IMR-90 (cell line): ENCODE results near the gene NCKAP5. TPM values are rescaled to one million over a fixed set of nuclear protein-coding genes. Genes with fewer than 3 reads are reported as not detected.

Experiments
- ATAC-seq: fragments of 200-7000 bp; cut with Tn5 transposase; 2 replicates; pipeline ENCODE4 v1.9.1; 2020; ENCODE audit warnings: low read depth, mild to moderate bottlenecking, moderate library complexity
- BruUV-seq: library from RNA; stranded (reverse); fragments of 400-500 nt; replicated peaks from 2 replicates; lab custom pipeline; 2021; lab: Mats Ljungman, UMichigan
- CTCF ChIA-PET: fragments of 300-600 bp; formaldehyde crosslinking; extraction: SDS; loops from one replicate; lab custom pipeline; 2021; ENCODE audit warnings: antibody characterized with exemption; lab: Yijun Ruan, JAX
- POLR2A ChIA-PET: fragments of 300-600 bp; sonication (Branson Sonifier 250); formaldehyde crosslinking; loops from one replicate; lab custom pipeline; 2022; ENCODE audit warnings: antibody characterized with exemption; ENCODE audit not compliant: unreplicated experiment; lab: Charles Lee
- DNase-seq: peaks from one replicate; pipeline ENCODE4 v3.0.0; 2013
- H2AFZ ChIP-seq: replicated peaks from 2 replicates; pipeline ENCODE3; 2013; ENCODE audit warnings: low read length, mild to moderate bottlenecking; ENCODE audit not compliant: poor library complexity
- H2AK5ac ChIP-seq: 2 replicates; pipeline ENCODE4 v1.6.1; 2013; ENCODE audit warnings: low read depth, low read length, inconsistent platforms
- H2AK9ac ChIP-seq: replicated peaks from 2 replicates; pipeline ENCODE3; 2013; ENCODE audit warnings: mild to moderate bottlenecking, low read depth, low read length, moderate library complexity; ENCODE audit not compliant: poor library complexity
- H2BK120ac ChIP-seq: 2 replicates; pipeline ENCODE4 v1.6.1; 2013; ENCODE audit warnings: low read depth, low read length, inconsistent platforms
- H2BK15ac ChIP-seq: 3 replicates; pipeline ENCODE4 v1.6.1; 2013; ENCODE audit warnings: low read depth, low read length, inconsistent platforms
- H2BK20ac ChIP-seq: 2 replicates; pipeline ENCODE4 v1.6.1; 2013; ENCODE audit warnings: low read depth, mild to moderate bottlenecking, inconsistent platforms, low read length, moderate library complexity
- H2BK5ac ChIP-seq: 2 replicates; pipeline ENCODE4 v1.6.1; 2013; ENCODE audit warnings: mild to moderate bottlenecking, low read depth, low read length, inconsistent platforms; ENCODE audit not compliant: poor library complexity, severe bottlenecking
- H3K14ac ChIP-seq: replicated peaks from 2 replicates; pipeline ENCODE4 v1.6.1; 2013; ENCODE audit warnings: low read depth, low read length, inconsistent platforms
- H3K18ac ChIP-seq: 2 replicates; pipeline ENCODE4 v1.6.1; 2013; ENCODE audit warnings: low read depth, low read length, control low read depth
- H3K23ac ChIP-seq: 2 replicates; pipeline ENCODE4 v1.6.1; 2013; ENCODE audit warnings: low read depth, low read length, inconsistent platforms
- H3K27ac ChIP-seq: 2 replicates; pipeline ENCODE4 v1.5.1; 2013; ENCODE audit warnings: mild to moderate bottlenecking, control low read depth, low read length; ENCODE audit not compliant: insufficient read depth
- H3K27me3 ChIP-seq: 2 replicates; pipeline ENCODE4 v1.6.1; 2013; ENCODE audit warnings: low read length; ENCODE audit not compliant: control insufficient read depth, insufficient read depth
- H3K36me3 ChIP-seq: 2 replicates; pipeline ENCODE4 v1.6.1; 2013; ENCODE audit warnings: low read length, mixed read lengths; ENCODE audit not compliant: control insufficient read depth, insufficient read depth
- H3K4ac ChIP-seq: 2 replicates; pipeline ENCODE4 v1.6.1; 2013; ENCODE audit warnings: low read depth, low read length, inconsistent platforms
- H3K4me1 ChIP-seq: 2 replicates; pipeline ENCODE4 v1.6.1; 2013; ENCODE audit warnings: low read length, mixed read lengths; ENCODE audit not compliant: control insufficient read depth, insufficient read depth
- H3K4me2 ChIP-seq: 2 replicates; pipeline ENCODE4 v1.6.1; 2013; ENCODE audit warnings: low read depth, mild to moderate bottlenecking, control low read depth, low read length, moderate library complexity
- H3K4me3 ChIP-seq: 2 replicates; pipeline ENCODE4 v1.5.1; 2013; ENCODE audit warnings: low read depth, mild to moderate bottlenecking, control low read depth, low read length, moderate library complexity; ENCODE audit not compliant: insufficient read depth
- H3K56ac ChIP-seq: 2 replicates; pipeline ENCODE4 v1.6.1; 2013; ENCODE audit warnings: low read length, inconsistent platforms; ENCODE audit not compliant: insufficient read depth; ENCODE audit errors: extremely low read depth
- H3K79me1 ChIP-seq, 2 experiments: 2 replicates each; pipeline ENCODE4 v1.6.1; 2013; ENCODE audit warnings: low read length in 2 of 2, inconsistent platforms in 1 of 2, low read depth in 1 of 2
- H3K9ac ChIP-seq: 2 replicates; pipeline ENCODE4 v1.6.1; 2013; ENCODE audit warnings: low read depth, low read length, control low read depth
- H3K9me1 ChIP-seq: 2 replicates; pipeline ENCODE4 v1.6.1; 2013; ENCODE audit warnings: low read length, inconsistent platforms; ENCODE audit not compliant: insufficient read depth
- H3K9me3 ChIP-seq: 2 replicates; pipeline ENCODE4 v1.6.1; 2013; ENCODE audit warnings: low read length; ENCODE audit not compliant: control insufficient read depth, insufficient read depth
- H4K20me1 ChIP-seq: 2 replicates; pipeline ENCODE4 v1.6.1; 2013; ENCODE audit warnings: low read length, inconsistent platforms; ENCODE audit not compliant: insufficient read depth
- H4K5ac ChIP-seq: 2 replicates; pipeline ENCODE4 v1.6.1; 2013; ENCODE audit warnings: mild to moderate bottlenecking, low read depth, low read length, control low read depth
- H4K8ac ChIP-seq, 2 experiments: 2 replicates each; pipeline ENCODE4 v1.6.1; 2013; ENCODE audit warnings: low read depth in 2 of 2, low read length in 2 of 2, control low read depth in 1 of 2, inconsistent platforms in 1 of 2
- H4K91ac ChIP-seq: 2 replicates; pipeline ENCODE4 v1.6.1; 2013; ENCODE audit warnings: low read depth, low read length, inconsistent platforms; ENCODE audit not compliant: insufficient read depth
- MAZ ChIP-seq: IDR thresholded peaks from 2 replicates; pipeline ENCODE4 v1.6.1; 2012; ENCODE audit warnings: low read depth, mild to moderate bottlenecking, low read length, improper control_type of control experiment, moderate library complexity, borderline replicate concordance
- POLR2A ChIP-seq: IDR thresholded peaks from 2 replicates; pipeline ENCODE4 v1.6.1; 2012; ENCODE audit warnings: mild to moderate bottlenecking, low read depth, low read length
- WGBS, 2 experiments: methylation state at CpG; one replicate each; pipeline versions ENCODE4 v1.1.5 to v1.1.7; 2013; ENCODE audit warnings: missing lambda C conversion rate in 2 of 2; ENCODE audit not compliant: insufficient read length in 1 of 2; ENCODE audit errors: extremely low coverage in 2 of 2; 5-methylcytosine and 5-hydroxymethylcytosine counted together
- dilution Hi-C: fragments of 300-500 bp; cut with HindIII; formaldehyde crosslinking; loops from one replicate; pipeline ENCODE4 v1.14.3; 2018; ENCODE audit warnings: low sequenced_read_pairs; ENCODE audit not compliant: unreplicated experiment
- in situ Hi-C: fragments of 300-500 bp; cut with MboI; formaldehyde crosslinking; loops from 3 replicates; pipeline ENCODE4 v1.14.3; 2019; ENCODE audit warnings: low sequenced_read_pairs, inconsistent platforms, mixed read lengths
- intact Hi-C: fragments of 100-400 bp; cut with micrococcal nuclease; formaldehyde crosslinking; loops from 2 replicates; pipeline ENCODE4 v1.10.0; 2022
- polyA plus RNA-seq, 3 experiments: library from polyadenylated mRNA; depleted of rRNA; stranded (reverse); fragments of >200 nt; gene quantifications; 2 replicates each; pipeline ENCODE4 v1.2.3, GENCODE V29; 2012; ENCODE audit warnings: low replicate concordance in 1 of 3
- total RNA-seq: library from RNA; depleted of rRNA; stranded (reverse); fragments of >200 nt; gene quantifications from 2 replicates; pipeline ENCODE4 v1.2.3, GENCODE V29; 2012
- TF ChIP-seq, protein P1 (sequence below): fragments of 150-350 bp; IDR thresholded peaks from 2 replicates; pipeline ENCODE4 v1.6.1; 2017; ENCODE audit warnings: mild to moderate bottlenecking, antibody characterized with exemption, low read length, low read depth
- TF ChIP-seq, protein P2 (sequence below): fragments of 150-350 bp; IDR thresholded peaks from 2 replicates; pipeline ENCODE4 v1.6.1; 2016; ENCODE audit warnings: low read depth, mild to moderate bottlenecking, low read length, moderate library complexity, borderline replicate concordance
- TF ChIP-seq, protein P3 (sequence below): conservative IDR thresholded peaks from 2 replicates; pipeline ENCODE4 v1.5.1; 2012; ENCODE audit warnings: mild to moderate bottlenecking, low read depth, low read length, improper control_type of control experiment

NCKAP5 gene
- total and polyA plus RNA-seq, 2 of the 4 experiments (the other 2 are of a cell fraction), result 2.7 to 3.9 TPM

DNA sequence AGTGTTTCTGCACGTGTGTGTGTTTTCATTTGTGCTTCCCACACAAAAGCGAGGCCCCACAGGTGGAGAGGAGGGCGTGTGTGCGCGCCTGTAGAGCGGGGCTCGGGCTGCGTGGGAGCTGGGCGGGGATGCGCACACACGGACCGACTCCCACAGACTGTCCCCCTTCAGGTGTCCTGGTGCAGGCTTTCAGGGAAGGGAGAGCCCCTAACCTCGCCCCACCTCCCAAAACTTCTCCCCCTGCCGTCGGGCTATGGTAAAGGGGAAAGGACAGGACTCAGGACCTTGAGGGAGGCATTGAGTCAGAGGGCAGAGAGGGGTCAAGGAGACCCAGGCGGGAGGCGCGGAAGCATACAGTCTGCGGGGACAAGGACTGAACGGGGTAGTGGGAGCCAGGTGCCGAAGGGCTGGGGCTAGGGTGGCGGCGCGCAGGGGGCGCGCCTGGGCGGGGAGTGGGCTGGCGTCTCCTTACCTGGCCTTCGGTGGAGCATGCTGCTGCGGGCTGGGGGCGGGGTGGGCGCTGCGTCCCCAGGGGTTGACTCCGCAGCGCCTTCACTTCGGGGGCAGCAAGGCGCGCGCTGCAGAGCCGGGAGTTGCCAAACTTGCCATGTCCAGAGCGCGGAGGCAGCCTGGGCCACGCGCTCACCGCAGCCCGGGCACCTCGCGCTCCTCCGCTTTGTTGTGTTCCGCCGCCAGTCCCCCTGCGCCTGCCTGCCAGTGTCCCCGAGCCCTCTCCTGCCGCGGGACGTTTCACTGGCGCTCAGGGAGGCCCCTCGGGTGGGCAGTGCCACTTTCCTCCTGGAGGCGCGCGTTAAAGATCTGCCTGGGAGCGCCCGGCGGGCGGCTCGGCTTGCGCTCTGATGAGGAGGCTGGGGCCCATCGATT, 302.0 kb downstream of the NCKAP5 start:
- Histone ChIP-seq H3K27ac (peak overlapping the region; percentile 96), H2BK15ac (peak overlapping the region; percentile 67; the same call in 2 of the 3 replicates), H3K36me3 (no peaks in the 10 kb centered on the region), H2BK20ac (peak overlapping the region; percentile 67), H3K56ac (peak overlapping the region; percentile 80), H2BK120ac (peak overlapping the region; percentile 96), H3K18ac (peak overlapping the region; percentile 94), H2AK5ac (peak overlapping the region; percentile 97), H3K4ac (peak overlapping the region; percentile 98), H3K79me1 (peaks cover 14 to 61% of the 10 kb centered on the region in 2 experiments; a peak in 3 of 4 replicates), H3K9me1 (peaks cover 6% of the 10 kb centered on the region; the same call in 1 of the 2 replicates), H2AFZ (peak overlapping the region; percentile 94), H3K4me1 (peaks cover 25% of the 10 kb centered on the region), H3K9ac (peak overlapping the region; percentile 93), H3K27me3 (no peaks in the 10 kb centered on the region), H4K20me1 (no peaks in the 10 kb centered on the region), H3K4me3 (peak overlapping the region; percentile 63), H4K5ac (peak overlapping the region; percentile 85), H3K14ac (peak overlapping the region; percentile 98), H2BK5ac (peak overlapping the region; percentile 66), H4K91ac (peak overlapping the region; percentile 99), H3K23ac (peak overlapping the region; percentile 90), H4K8ac (peak overlapping the region; percentile 85 to 89), H3K9me3 (no peaks in the 10 kb centered on the region), H3K4me2 (peak overlapping the region; percentile 90), H2AK9ac (peak overlapping the region; percentile 91)
- BruUV-seq, result no TSS peak
- DNase-seq (no peak), ATAC-seq (peak; percentile 38)
- ChIA-PET CTCF (no interaction called here), POLR2A (interaction anchor here (0.6 to 1.5 kb wide), 4 partner anchors 19 to 295 kb away, joined by 3 to 7 read pairs (median 4); no protein-coding TSS in a partner anchor)
- in situ Hi-C loops, result no loop called here
- intact Hi-C loops, result loop anchor here (2.0 to 10.0 kb wide), 3 partner anchors 287 to 576 kb away; no protein-coding TSS in a partner anchor
- dilution Hi-C loops, result no loop called here
- 5% methylated on average over 32 of the region's 68 CpGs; no CpG with 5 or more reads in 1 of the 2 experiments for WGBS, 2 experiments
- TF ChIP-seq, protein P1, sequence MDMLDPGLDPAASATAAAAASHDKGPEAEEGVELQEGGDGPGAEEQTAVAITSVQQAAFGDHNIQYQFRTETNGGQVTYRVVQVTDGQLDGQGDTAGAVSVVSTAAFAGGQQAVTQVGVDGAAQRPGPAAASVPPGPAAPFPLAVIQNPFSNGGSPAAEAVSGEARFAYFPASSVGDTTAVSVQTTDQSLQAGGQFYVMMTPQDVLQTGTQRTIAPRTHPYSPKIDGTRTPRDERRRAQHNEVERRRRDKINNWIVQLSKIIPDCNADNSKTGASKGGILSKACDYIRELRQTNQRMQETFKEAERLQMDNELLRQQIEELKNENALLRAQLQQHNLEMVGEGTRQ, result no peak
- TF ChIP-seq, protein P2, sequence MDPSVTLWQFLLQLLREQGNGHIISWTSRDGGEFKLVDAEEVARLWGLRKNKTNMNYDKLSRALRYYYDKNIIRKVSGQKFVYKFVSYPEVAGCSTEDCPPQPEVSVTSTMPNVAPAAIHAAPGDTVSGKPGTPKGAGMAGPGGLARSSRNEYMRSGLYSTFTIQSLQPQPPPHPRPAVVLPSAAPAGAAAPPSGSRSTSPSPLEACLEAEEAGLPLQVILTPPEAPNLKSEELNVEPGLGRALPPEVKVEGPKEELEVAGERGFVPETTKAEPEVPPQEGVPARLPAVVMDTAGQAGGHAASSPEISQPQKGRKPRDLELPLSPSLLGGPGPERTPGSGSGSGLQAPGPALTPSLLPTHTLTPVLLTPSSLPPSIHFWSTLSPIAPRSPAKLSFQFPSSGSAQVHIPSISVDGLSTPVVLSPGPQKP, result no peak
- no peak for TF ChIP-seq POLR2A
- TF ChIP-seq, protein P3, sequence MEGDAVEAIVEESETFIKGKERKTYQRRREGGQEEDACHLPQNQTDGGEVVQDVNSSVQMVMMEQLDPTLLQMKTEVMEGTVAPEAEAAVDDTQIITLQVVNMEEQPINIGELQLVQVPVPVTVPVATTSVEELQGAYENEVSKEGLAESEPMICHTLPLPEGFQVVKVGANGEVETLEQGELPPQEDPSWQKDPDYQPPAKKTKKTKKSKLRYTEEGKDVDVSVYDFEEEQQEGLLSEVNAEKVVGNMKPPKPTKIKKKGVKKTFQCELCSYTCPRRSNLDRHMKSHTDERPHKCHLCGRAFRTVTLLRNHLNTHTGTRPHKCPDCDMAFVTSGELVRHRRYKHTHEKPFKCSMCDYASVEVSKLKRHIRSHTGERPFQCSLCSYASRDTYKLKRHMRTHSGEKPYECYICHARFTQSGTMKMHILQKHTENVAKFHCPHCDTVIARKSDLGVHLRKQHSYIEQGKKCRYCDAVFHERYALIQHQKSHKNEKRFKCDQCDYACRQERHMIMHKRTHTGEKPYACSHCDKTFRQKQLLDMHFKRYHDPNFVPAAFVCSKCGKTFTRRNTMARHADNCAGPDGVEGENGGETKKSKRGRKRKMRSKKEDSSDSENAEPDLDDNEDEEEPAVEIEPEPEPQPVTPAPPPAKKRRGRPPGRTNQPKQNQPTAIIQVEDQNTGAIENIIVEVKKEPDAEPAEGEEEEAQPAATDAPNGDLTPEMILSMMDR, result 0 out of 2 replicates have a peak, but pooled peaks have one; percentile 13
- no peak for TF ChIP-seq MAZ
